GM18498 (cell line): ENCODE results near the gene EYS.
"Not testable (repeated sequence)": the region's sequence is repeated elsewhere in the genome, so short reads cannot be mapped to it uniquely, and the experiment has no call there.

Source experiments
- ATAC-seq: cut with Tn5 transposase; IDR thresholded peaks from one replicate; pipeline ENCODE4 v1.9.1; 2021; ENCODE audit warnings: mild to moderate bottlenecking, moderate library complexity; ENCODE audit not compliant: unreplicated experiment

Gene EYS

GRCh38 chr6:64507661-64508060, 1199.4 kb downstream of the EYS start:
- no peak for ATAC-seq

- no peak for ATAC-seq
Measured at GRCh38 chr6:64505312-64505711, 1201.7 kb downstream of the EYS start.

- no peak for ATAC-seq
Measured at GRCh38 chr6:64504503-64504902, 1202.5 kb downstream of the EYS start.

- no peak for ATAC-seq
Measured at GRCh38 chr6:64502801-64503200, 1204.2 kb downstream of the EYS start.

GRCh38 chr6:64497634-64498033, 1209.4 kb downstream of the EYS start:
- no peak for ATAC-seq

GRCh38 chr6:64489763-64490162, 1217.3 kb downstream of the EYS start:
- no peak for ATAC-seq

- ATAC-seq, result no peak
Measured at GRCh38 chr6:64486578-64487351, 1220.3 kb downstream of the EYS start.

GRCh38 chr6:64483956-64484499, 1223.0 kb downstream of the EYS start:
- no peak for ATAC-seq

- no peak for ATAC-seq
Measured at GRCh38 chr6:64482631-64483030, 1224.4 kb downstream of the EYS start.

- ATAC-seq, result no peak
Measured at GRCh38 chr6:64479134-64479533, 1227.9 kb downstream of the EYS start.

GRCh38 chr6:64477391-64477790, 1229.6 kb downstream of the EYS start:
- ATAC-seq, result no peak

- no peak for ATAC-seq
Measured at GRCh38 chr6:64476935-64477334, 1230.1 kb downstream of the EYS start.

- not testable (repeated sequence) for ATAC-seq
Measured at GRCh38 chr6:64469405-64469804, 1237.6 kb downstream of the EYS start.

GRCh38 chr6:64467656-64468055, 1239.4 kb downstream of the EYS start:
- ATAC-seq, result no peak

- ATAC-seq, result no peak
Measured at GRCh38 chr6:64459411-64459944, 1247.5 kb downstream of the EYS start.

- not testable (repeated sequence) for ATAC-seq
Measured at GRCh38 chr6:64448101-64448500, 1258.9 kb downstream of the EYS start.

- ATAC-seq, result no peak
Measured at GRCh38 chr6:64445038-64445437, 1262.0 kb downstream of the EYS start.

- no peak for ATAC-seq
Measured at GRCh38 chr6:64439274-64439673, 1267.8 kb downstream of the EYS start.

GRCh38 chr6:64437996-64438395, 1269.0 kb downstream of the EYS start:
- no peak for ATAC-seq

GRCh38 chr6:64429926-64430325, 1277.1 kb downstream of the EYS start:
- no peak for ATAC-seq

- no peak for ATAC-seq
Measured at GRCh38 chr6:64428186-64428585, 1278.8 kb downstream of the EYS start.

- no peak for ATAC-seq
Measured at GRCh38 chr6:64415926-64416325, 1291.1 kb downstream of the EYS start.
